Jurkat, Clone E6-1 (cell line): ENCODE data around the gene OXSR1.
"Not testable (repeated sequence)": the region's sequence is repeated elsewhere in the genome, so short reads cannot be mapped to it uniquely, and the experiment has no call there.

Experiments used
- DNase-seq: peaks from one replicate; pipeline ENCODE4 v3.0.0-alpha.2; 2011; ENCODE audit warnings: low read depth, low spot score
- H3K4me3 ChIP-seq: 2 replicates; pipeline ENCODE4 v1.5.1; 2011; ENCODE audit warnings: mild to moderate bottlenecking, low read length, control low read depth, moderate library complexity

Gene OXSR1

DNA sequence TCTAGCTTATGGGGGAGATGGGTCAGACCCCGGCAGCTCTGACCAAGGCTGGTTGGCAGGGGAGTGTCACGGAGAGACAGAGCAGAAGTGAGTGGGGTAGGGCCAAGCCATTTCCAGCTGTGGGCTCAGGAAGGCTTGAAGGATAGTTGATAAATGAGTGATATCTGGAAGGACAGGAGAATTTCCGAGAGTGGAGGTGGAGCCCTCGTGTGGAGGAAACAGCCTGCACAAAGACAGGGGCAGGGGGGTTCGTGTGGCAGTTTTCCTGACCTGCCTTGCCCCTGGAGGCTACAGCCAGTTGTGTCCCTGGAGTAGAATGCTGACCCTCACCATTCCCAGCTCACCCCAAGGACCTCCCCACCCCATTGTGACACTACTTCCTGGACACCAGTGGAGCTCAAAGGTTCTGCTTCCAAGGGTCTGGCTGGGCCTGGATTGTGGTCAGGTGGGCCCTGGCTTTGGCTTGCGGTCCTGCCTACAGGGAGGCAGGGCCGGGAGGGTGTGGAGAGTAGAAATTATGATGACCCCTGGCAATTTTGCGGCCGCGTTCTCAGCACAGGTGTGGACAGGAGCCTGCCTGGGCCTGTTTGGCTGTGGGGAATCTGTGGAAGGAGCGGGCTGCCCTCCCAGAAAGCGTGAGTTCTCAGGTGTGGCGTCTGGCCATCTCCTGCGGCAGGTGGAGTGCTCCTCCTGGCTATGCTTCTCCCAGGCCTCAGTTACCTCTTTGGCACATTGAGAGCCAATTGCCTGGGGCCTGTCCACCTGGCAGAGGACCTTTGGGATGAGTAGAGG is 116.8 kb downstream of the OXSR1 start, which contains the start of gene SLC22A14:
TSS of gene SLC22A14 (plus strand) at position 400 of the 792 bp plus-strand sequence. CDS start 23,733 bp downstream, outside the sequence.
- DNase-seq = no peak

DNA sequence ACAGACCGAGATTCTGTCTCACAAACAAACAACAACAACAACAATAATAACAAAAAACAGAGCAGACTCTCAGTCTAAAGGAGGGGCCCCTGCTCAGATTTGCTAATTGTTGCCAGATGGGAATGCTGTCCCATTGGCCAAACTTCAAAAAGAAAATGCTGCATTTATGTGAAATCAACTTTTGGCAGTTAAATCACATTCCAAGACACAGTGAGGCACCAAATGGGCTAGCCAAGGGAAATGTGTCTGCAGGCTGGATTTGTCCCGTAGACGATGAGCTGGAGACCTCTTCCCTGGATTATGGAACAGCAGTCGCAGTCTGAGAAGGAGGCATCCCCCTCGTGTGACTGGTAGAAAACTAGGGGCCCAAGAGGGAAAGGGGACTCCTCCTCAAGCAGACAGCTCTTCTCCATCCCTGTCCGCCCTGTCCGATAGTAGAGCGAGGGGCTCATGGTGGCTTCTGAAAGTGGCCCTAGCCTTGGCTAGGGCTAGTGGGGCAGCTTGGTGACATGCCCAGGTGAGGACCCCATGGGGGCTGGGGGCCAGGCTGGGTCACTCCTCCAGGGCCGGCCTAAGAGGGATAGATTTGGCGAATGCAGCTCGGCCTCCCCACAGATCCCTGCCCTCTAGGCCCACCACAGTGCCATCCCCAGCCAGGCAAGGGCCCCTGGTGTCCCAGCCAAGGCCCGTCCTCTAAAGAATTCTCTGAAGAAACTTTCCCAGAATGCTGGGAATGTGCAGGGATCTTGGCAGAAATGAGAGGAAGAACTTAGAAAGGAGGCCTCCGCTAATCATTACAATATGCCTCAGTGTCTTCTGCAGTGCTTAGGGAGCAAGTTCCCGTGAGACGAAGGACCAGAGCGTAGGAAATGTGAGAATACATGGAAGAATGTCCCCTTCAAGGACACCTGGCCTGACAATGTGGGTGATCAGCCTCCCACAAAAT is 118.7 kb downstream of the OXSR1 start:
- H3K4me3 ChIP-seq = no peak overlapping the region
- DNase-seq = no peak

More for the DNA sequence above, 116.8 kb downstream of the OXSR1 start, which contains the start of gene SLC22A14:
- H3K4me3 ChIP-seq = no peak within 1 kb of the TSS

DNA sequence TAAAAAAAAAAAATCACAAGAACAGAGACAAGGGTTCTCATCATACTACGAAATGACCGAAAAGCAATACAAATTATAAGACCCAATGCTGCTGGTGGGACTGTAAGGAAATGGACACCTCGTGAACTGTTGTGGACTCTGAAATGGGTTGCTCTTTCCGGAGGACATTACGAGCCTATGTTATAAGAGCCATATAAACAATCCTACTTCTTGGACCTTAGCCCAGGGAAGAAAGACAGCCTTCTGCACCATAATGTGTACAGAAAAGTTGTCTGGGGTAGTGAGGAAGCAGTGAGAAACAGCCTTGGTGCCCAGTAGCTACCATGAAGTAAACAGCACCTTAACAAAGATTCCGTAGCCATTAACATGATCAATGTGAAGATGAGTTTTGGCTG is 119.4 kb downstream of the OXSR1 start:
- no peak for DNase-seq

DNA sequence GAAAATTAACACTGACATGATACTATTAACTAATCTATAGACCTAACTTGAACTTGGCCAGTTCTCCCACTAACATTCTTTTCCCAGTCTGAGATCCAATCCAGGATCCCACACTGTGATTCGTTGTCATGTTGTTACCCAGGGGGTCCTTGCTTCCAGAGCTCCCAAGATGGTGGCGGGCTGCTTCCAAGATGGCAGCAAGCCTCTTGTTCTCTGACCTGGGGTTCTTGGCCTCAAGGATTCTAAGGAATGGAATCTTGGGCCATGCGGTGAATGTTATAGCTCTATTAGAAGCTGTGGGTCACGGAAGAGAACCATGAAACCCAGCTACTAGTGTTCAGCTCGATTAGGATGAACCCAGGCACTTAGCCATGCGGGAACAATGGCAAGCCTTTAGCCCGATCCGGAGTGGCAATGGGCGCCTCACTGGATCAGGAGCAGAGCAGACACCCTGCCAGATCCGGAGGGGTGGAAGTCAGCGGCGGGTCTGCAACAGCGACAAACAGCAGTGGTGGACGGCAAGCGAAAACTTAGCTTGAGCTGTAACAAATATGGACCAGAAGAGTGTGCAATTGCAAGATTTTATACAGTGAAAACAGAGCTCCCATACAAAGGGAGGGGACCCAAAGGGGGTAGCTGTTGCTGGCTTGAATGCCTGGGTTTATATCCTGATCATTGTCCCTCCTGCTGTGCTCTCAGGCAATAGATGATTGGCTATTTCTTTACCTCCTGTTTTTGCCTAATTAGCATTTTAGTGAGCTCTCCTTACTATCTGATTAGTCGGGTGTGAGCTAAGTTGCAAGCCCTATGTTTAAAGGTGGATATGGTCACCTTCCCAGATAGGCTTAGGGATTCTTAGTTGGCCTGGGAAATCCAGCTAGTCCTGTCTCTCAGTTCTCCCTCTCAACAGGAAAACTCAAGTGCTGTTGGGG is 124.2 kb downstream of the OXSR1 start:
- not testable (repeated sequence) for DNase-seq, H3K4me3 ChIP-seq

More for the DNA sequence above, 119.4 kb downstream of the OXSR1 start:
- no peak overlapping the region for H3K4me3 ChIP-seq

DNA sequence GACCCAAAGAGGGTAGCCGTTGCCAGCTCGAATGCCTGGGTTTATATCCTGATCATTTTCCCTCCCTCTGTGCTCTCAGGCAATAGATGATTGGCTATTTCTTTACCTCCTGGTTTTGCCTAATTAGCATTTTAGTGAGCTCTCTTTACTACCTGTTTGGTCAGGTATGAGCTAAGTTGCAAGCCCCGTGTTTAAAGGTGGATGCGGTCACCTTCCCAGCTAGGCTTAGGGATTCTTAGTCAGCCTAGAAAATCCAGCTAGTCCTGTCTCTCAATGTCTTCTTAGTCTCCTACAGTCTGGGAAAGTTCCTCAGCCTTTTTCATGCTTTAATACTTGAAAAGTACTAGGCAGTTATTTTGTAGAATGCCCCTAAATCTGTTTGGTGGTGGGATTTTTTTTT is 131.7 kb downstream of the OXSR1 start:
- H3K4me3 ChIP-seq, DNase-seq: not testable (repeated sequence)

DNA sequence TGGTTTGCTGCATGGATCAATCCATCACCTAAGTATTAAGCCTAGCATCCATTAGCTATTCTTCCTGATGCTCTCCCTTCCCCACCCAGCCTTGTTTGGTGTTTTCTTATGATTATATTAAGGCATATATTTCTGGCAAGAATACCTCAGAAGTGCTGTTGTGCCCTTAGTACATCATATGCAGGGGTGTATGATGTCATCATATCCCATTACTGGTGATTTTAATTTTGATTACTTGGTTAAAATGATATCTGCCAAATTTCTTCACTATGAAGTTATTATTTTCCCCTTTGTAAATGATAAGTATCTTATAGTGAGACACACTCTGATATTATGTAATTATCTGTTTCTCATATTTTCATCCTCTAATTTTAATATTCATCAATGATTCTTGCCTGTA is 132.2 kb downstream of the OXSR1 start:
- no peak for DNase-seq
- H3K4me3 ChIP-seq = no peak overlapping the region

DNA sequence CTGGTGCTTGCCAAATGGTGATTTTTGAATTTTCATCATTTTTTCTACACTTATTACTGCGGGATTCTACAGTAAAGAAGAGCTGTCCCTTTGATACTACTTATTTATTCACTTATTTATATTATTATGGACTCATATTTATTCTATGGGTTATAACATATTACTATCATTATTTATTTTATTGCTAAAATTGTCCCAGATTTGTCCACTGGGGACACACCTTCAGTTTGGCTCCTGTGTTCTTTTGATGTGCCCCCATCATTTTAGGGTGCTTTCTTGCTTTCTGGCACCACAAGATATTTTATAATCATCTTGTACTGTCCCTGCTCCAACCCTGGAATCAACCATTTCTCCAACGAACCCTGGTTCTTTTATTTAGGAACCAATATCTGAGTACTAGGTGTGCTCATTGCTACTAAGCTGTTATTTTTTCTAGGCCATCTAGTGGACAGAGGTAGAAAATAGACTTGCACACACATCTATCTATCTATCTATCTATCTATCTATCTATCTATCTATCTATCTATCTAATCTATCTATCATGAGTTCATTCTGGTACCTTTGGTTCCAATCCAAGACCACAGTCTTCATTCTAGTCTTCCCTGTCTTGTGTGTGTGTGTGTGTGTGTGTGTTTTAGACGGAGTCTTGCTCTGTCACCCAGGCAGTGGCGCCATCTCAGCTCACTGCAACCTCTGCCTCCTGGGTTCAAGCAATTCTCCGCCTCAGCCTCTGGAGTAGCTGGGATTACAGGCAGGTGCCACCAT is 132.8 kb downstream of the OXSR1 start:
- DNase-seq = no peak
- no peak overlapping the region for H3K4me3 ChIP-seq
